Measurements from ENCODE around the gene MPP4.

The MPP4 gene

DNA sequence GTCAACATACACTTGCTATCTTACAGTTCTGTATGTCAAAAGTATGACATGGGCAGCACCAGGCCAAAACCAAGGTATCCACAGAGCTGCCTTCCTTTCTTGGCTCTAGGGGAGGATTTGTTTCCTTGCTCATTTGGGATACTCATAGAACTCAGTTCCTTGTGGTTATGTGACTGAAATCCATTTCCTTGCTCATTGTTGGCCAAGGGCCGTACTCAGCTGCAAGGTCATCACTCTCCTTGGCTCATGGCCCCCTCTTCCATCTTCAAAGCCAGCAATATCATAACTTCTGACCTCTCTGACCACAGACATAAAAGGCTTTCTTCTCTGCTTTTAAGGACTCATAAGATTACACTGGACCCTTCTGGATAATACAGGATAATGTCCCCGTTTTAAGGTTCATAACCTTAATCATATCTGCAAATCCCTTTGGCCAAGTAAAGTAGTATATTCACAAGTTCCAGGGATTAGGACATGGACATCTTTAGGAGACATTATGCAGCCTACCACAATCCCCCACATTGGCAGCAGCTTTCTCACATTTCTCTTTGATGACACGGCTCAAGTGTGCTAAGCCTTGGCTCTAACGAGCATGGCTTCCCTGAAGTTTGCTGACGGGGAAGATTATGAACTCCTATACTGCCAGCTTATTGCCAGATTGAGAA, 76.0 kb downstream of the MPP4 start:
- no peak for DNase-seq

DNA sequence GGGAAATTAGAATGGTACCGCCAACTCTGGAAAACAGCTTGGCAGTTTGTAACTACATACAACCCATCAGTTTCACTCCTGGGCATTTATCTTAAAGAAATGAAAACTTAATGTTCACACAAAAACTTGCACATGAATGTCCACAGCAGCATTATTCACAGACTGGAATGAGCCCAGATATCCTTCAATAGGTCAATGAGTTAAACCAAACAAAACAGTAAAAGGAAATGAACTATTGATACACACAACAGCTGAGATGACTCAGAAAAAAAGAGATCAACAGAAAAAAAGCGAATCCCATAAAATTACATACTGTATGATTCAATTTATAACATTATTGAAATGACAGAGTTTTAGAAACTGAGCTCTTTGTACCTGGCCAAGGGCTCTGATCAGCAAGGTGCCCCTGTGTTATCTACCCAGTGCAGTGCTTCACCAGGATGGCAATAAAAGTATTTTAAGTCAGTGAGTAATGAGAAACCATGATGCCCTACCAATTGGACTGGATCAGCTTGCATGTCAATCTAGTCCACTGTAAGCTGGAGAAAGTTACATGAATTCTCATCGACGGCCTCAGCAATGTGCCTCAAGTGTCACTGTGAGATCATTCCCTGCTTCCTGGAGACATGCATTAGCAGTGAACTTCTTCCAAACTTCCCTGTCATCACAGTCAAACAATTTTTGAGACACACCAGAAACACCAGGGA, 77.0 kb downstream of the MPP4 start:
- no peak for DNase-seq

DNA sequence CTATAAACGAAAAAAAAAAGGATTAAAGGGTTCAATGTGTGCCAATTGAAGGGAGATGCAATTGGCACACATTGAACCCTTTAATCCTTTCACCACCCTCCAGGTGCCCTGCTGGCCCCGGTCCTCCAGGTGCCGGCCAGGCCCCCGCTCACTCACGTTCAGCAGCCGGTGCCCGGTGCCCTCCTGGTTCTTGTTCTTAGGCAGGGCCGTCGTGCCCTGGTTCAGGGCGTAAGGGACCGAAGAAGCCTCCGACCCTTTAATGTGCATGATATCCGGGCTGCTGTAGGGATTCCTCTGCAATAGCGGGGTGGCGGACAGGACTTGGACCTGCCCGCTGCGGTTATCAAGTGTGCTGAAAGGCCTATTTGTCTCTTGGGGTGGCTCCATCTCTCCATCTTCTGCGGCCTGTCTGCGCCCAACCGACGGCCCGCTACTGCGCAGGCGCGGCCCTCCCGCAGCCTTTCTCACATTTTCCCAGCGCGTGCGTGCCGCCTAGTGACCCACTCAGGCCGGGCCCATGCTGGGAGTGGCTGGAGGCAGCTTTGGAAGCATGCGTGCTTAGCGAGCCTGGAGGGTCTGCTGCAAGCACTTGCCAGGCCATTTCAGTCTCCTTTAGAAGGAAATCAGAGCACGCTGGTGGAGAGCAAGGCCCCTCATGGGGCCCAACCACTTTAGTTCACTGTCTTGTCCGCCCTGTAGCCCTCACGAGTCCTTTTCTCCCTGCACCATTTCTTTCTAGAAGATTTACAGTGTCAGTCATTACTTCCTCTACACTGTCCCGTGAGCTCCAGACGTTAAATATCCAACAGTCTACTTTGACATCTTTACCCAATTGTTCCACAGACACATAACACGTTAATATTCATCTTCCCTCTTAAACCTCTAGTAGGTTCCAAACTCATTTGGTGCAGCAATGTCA, 79.4 kb downstream of the MPP4 start:
- no peak for DNase-seq

DNA sequence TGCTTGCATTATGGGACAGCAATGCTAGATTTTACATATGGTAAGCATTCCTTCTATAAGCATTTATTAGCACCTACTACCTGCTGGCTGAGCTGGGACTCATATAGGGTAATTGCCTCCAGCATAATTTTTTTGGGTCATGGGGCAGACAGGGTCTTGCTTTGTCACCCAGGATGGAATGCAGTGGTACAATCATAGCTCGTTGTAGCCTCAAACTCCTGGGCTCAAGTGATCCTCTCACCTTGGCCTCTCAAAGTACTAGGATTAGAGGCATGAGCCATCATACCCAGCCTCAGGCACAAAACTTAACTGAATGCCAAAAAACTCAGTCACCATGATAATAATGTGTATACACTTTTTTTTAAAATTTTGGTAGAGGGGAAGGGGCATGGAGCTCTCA, 90.4 kb downstream of the MPP4 start:
- DNase-seq, result no peak

DNA sequence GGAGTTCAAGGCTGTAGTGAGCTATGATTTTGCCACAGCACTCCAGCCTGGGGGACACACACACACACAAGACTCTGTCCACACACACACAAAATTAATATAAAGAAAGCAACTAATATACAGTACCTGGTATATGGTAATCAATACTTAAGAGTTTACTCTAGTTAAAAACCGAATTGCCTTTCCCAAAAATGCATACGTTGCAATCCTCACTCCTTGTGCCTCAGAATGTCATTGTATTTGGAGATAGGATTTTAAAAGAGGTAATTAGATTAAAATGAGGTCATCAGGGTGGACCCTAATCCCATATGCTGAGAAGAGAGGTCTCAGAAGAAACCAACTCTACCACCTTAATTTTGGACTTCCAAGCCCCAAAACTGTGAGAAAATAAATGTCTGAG, 90.9 kb downstream of the MPP4 start:
- no peak for DNase-seq

GRCh38 chr2:201600906-201601305, 97.5 kb downstream of the MPP4 start:
- no peak for DNase-seq

- no peak for DNase-seq
Observed at GRCh38 chr2:201597397-201597796, 101.0 kb downstream of the MPP4 start.

Data from CD4-positive, alpha-beta T cell treated with Interleukin-10 for 1 hour (primary cell).